HCT116 (cell line): Measurements from ENCODE around the gene UBE2R2. TPM values are rescaled to one million over a fixed set of nuclear protein-coding genes. Genes with fewer than 3 reads are reported as not detected.
"Not testable (repeated sequence)": the region's sequence is repeated elsewhere in the genome, so short reads cannot be mapped to it uniquely, and the experiment has no call there.

Source experiments
- ATAC-seq: fragments of 200-7000 bp; cut with Tn5 transposase; 2 replicates; pipeline ENCODE4 v1.9.1; 2020; ENCODE audit warnings: mild to moderate bottlenecking, moderate library complexity
- BruUV-seq: library from RNA; stranded (reverse); fragments of 400-500 nt; replicated peaks from 2 replicates; lab custom pipeline; 2021; lab: Mats Ljungman, UMichigan
- CTCF ChIA-PET: fragments of 300-600 bp; sonication (Branson Sonifier 250); formaldehyde crosslinking; loops from one replicate; lab custom pipeline; 2021; ENCODE audit warnings: antibody characterized with exemption; lab: Charles Lee
- POLR2A ChIA-PET: fragments of 300-600, 350-600 bp; sonication (Branson Sonifier 250); formaldehyde crosslinking; loops from one replicate; lab custom pipeline; 2021; ENCODE audit warnings: antibody characterized with exemption; lab: Charles Lee
- RAD21 ChIA-PET, 2 experiments: fragments of 300-600 bp; sonication (Branson Sonifier 250); formaldehyde crosslinking; loops; one replicate each; lab custom pipeline; 2023; ENCODE audit warnings: low total read pairs in 2 of 2; ENCODE audit not compliant: uncharacterized antibody in 2 of 2, unreplicated experiment in 2 of 2, low non-redundant PET in 1 of 2; lab: Charles Lee
- DNase-seq: peaks from one replicate; pipeline ENCODE4 v3.0.0-alpha.2; 2010; ENCODE audit warnings: low read depth, low spot score
- H2AFZ ChIP-seq: fragments of 200-600 bp; shearing (Covaris generic), sonication (generic); 2 replicates; pipeline ENCODE4 v1.6.1; 2017; ENCODE audit warnings: low read depth, mixed run types, mixed read lengths, antibody characterized with exemption, low read length; ENCODE audit not compliant: poor library complexity, severe bottlenecking
- H3K27ac ChIP-seq: 2 replicates; pipeline ENCODE4 v1.5.1; 2012; ENCODE audit warnings: low read depth, low read length
- H3K27me3 ChIP-seq: fragments of 200-600 bp; sonication (generic); 2 replicates; pipeline ENCODE4 v1.6.1; 2016; ENCODE audit warnings: mixed run types, low read length, mixed read lengths; ENCODE audit not compliant: insufficient read depth
- H3K36me3 ChIP-seq, 2 experiments: fragments of 200-500 bp in 1 of 2; fragments of 200-600 bp in 1 of 2; sonication (Bioruptor generic) in 1 of 2; sonication (generic) in 1 of 2; 2 replicates each; pipeline versions ENCODE4 v1.5.1 to v1.6.1; 2014 to 2016; ENCODE audit warnings: low read length in 2 of 2, inconsistent platforms in 1 of 2, mixed read lengths in 1 of 2, mixed run types in 1 of 2; ENCODE audit not compliant: insufficient read depth in 2 of 2, control insufficient read depth in 1 of 2
- H3K4me1 ChIP-seq, 2 experiments: fragments of 200-600 bp in 1 of 2; sonication (generic) in 1 of 2; 2 replicates each; pipeline versions ENCODE4 v1.5.1 to v1.6.1; 2012 to 2017; ENCODE audit warnings: low read length in 2 of 2, inconsistent platforms in 1 of 2, mild to moderate bottlenecking in 1 of 2, mixed read lengths in 1 of 2, mixed run types in 1 of 2, moderate library complexity in 1 of 2; ENCODE audit not compliant: insufficient read depth in 2 of 2, control insufficient read depth in 1 of 2
- H3K4me2 ChIP-seq: fragments of 200-600 bp; sonication (generic); 2 replicates; pipeline ENCODE4 v1.6.1; 2017; ENCODE audit warnings: mixed run types, low read length, mixed read lengths
- H3K4me3 ChIP-seq, 2 experiments: fragments of 200-600 bp in 1 of 2; sonication (generic) in 1 of 2; replicated peaks in 1 of 2; 2 replicates each; pipeline ENCODE4 v1.5.1; 2011 to 2016; ENCODE audit warnings: low read length in 2 of 2, control low read depth in 1 of 2, low read depth in 1 of 2, mild to moderate bottlenecking in 1 of 2, mixed read lengths in 1 of 2, mixed run types in 1 of 2
- H3K79me2 ChIP-seq: fragments of 200-600 bp; sonication (generic); 2 replicates; pipeline ENCODE4 v1.6.1; 2017; ENCODE audit warnings: mild to moderate bottlenecking, mixed run types, low read length, moderate library complexity, mixed read lengths; ENCODE audit not compliant: insufficient read depth
- H3K9ac ChIP-seq: fragments of 200-600 bp; sonication (generic); 2 replicates; pipeline ENCODE4 v1.6.1; 2016; ENCODE audit warnings: low read length, mixed read lengths
- H3K9me2 ChIP-seq: fragments of 200-600 bp; sonication (generic), shearing (Covaris generic); 2 replicates; pipeline ENCODE4 v1.6.1; 2017; ENCODE audit warnings: mixed run types, mild to moderate bottlenecking, moderate library complexity; ENCODE audit not compliant: insufficient read depth
- H3K9me3 ChIP-seq, 2 experiments: fragments of 200-500 bp in 1 of 2; fragments of 200-600 bp in 1 of 2; sonication (Bioruptor generic) in 1 of 2; sonication (generic) in 1 of 2; 2 replicates each; pipeline ENCODE4 v1.6.1; 2014 to 2017; ENCODE audit warnings: low read length in 2 of 2, mixed read lengths in 2 of 2, inconsistent platforms in 1 of 2, low read depth in 1 of 2, mild to moderate bottlenecking in 1 of 2, mixed run types in 1 of 2, moderate library complexity in 1 of 2; ENCODE audit not compliant: control insufficient read depth in 1 of 2, insufficient read depth in 1 of 2
- H4K20me1 ChIP-seq: fragments of 200-600 bp; sonication (generic), shearing (Covaris generic); 2 replicates; pipeline ENCODE4 v1.6.1; 2017; ENCODE audit warnings: mixed run types, mild to moderate bottlenecking, moderate library complexity; ENCODE audit not compliant: insufficient read depth
- CEBPB ChIP-seq: IDR thresholded peaks from 2 replicates; pipeline ENCODE4 v1.6.1; 2012; ENCODE audit warnings: low read depth
- SP1 ChIP-seq: IDR thresholded peaks from 2 replicates; pipeline ENCODE4 v1.6.1; 2012; ENCODE audit warnings: low read depth
- SRF ChIP-seq: IDR thresholded peaks from 2 replicates; pipeline ENCODE4 v1.6.1; 2012; ENCODE audit warnings: low read depth
- ZNF274 ChIP-seq: fragments of 200-500 bp; sonication (Bioruptor generic); IDR thresholded peaks from 2 replicates; pipeline ENCODE4 v1.6.1; 2014; ENCODE audit warnings: mild to moderate bottlenecking, low read depth, low read length, inconsistent platforms
- intact Hi-C: fragments of 100-400 bp; cut with micrococcal nuclease; formaldehyde crosslinking; loops from 2 replicates; pipeline ENCODE4 v1.10.0; 2022
- total RNA-seq: library from RNA; stranded (reverse); gene quantifications from one replicate; pipeline ENCODE4 v1.2.1, GENCODE V29; 2021; ENCODE audit not compliant: unreplicated experiment

Gene UBE2R2
- total RNA-seq, 1 experiment from 2014 or later = 47.0 TPM

DNA sequence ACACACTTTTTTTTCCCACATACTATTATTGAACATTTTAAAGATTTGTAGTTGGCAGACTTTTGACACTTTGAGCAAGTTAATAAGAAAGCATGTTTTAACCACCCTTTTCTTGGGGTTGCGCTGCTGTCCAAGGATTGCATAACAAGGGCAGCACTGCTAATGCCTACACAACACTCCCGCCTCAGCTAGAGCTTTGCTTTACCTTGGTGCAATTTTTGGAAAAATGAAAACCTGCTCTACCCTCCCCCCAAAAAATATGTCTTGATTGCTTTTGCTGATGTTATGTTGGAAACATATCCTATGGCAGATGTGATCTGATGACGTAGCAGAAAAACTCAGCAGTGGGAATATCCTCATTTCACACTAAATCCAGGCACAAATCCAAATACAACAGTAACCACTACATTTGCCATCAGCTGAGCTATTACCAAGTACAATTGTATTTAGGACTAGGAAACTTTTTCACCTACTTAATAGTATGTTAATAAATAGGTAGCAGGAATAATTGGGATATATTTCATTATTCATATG, 51.5 kb downstream of the UBE2R2 start:
- no peaks in the 10 kb centered on the region for H3K27me3 ChIP-seq
- no peak for TF ChIP-seq SP1
- TF ChIP-seq CEBPB = no peak
- TF ChIP-seq ZNF274 = no peak
- no peak for TF ChIP-seq SRF
- H3K9me3 ChIP-seq = no peaks in the 10 kb centered on the region
- CTCF ChIA-PET = interaction anchor here (1.6 kb wide), 1 partner anchor 55 kb away, joined by 3 read pairs; no protein-coding TSS in a partner anchor
- H3K4me2 ChIP-seq = no peak overlapping the region
- POLR2A ChIA-PET = interaction anchor here (0.9 kb wide), 1 partner anchor 10 kb away, joined by 3 read pairs; no protein-coding TSS in a partner anchor
- BruUV-seq = no TSS peak
- no peak for ATAC-seq
- no peak overlapping the region for H3K4me3 ChIP-seq
- H3K36me3 ChIP-seq = no peaks in the 10 kb centered on the region
- intact Hi-C loops = no loop called here
- H3K4me1 ChIP-seq = peaks cover 6 to 23% of the 10 kb centered on the region in 2 experiments; a peak in 3 of 4 replicates
- no peak overlapping the region for H3K27ac ChIP-seq
- DNase-seq = no peak
- no peak overlapping the region for H3K9ac ChIP-seq
- no peak overlapping the region for H2AFZ ChIP-seq
- peaks cover 96% of the 10 kb centered on the region for H3K79me2 ChIP-seq
- H3K9me2 ChIP-seq = no peaks in the 10 kb centered on the region
- H4K20me1 ChIP-seq = peaks cover 5% of the 10 kb centered on the region; the same call in 1 of the 2 replicates
- RAD21 ChIA-PET = no interaction called here

DNA sequence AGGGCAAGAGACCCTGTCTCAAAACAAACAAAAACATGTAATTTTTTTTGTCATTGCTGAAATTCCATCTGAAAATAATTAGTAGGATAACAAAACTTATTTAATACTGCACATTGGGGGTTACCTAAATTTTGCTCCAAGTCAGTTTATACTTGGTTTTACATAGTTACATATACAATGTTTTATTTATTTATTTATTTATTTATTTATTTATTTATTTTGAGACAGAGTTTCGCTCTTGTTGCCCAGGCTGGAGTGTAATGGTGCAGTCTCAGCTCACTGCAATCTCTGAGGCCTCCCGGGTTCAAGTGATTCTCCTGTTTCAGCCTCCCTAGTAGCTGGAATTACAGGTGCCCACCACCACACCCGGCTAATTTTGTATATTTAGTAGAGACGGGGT, 52.3 kb downstream of the UBE2R2 start:
- H3K4me2 ChIP-seq, H2AFZ ChIP-seq, ATAC-seq, H3K36me3 ChIP-seq, H3K9ac ChIP-seq, H3K9me2 ChIP-seq, CTCF ChIA-PET, BruUV-seq, H3K27me3 ChIP-seq, DNase-seq, H3K27ac ChIP-seq, H3K9me3 ChIP-seq, RAD21 ChIA-PET, H4K20me1 ChIP-seq, intact Hi-C loops, H3K4me3 ChIP-seq, POLR2A ChIA-PET: not testable (repeated sequence)
- Histone ChIP-seq H3K79me2 (peaks cover 96% of the 10 kb centered on the region), H3K4me1 (peaks cover 6 to 23% of the 10 kb centered on the region in 2 experiments; a peak in 3 of 4 replicates)
